Panc1 (cell line): ENCODE measurements around the gene IL36B. TPM values are rescaled to one million over a fixed set of nuclear protein-coding genes. Genes with fewer than 3 reads are reported as not detected.

Experiments used
- ATAC-seq: fragments of 200-7000 bp; cut with Tn5 transposase; 2 replicates; pipeline ENCODE4 v1.9.1; 2020; ENCODE audit warnings: mild to moderate bottlenecking, moderate library complexity
- BruUV-seq: library from RNA; stranded (reverse); fragments of 400-500 nt; replicated peaks from 2 replicates; lab custom pipeline; 2021; lab: Mats Ljungman, UMichigan
- CTCF ChIA-PET: fragments of 300-600 bp; sonication (Branson Sonifier 250); formaldehyde crosslinking; loops from one replicate; lab custom pipeline; 2022; ENCODE audit warnings: antibody characterized with exemption; lab: Charles Lee
- POLR2A ChIA-PET: fragments of 300-600 bp; sonication (Branson Sonifier 250); formaldehyde crosslinking; loops from one replicate; lab custom pipeline; 2022; ENCODE audit warnings: antibody characterized with exemption; lab: Charles Lee
- DNase-seq: peaks from one replicate; pipeline ENCODE4 v3.0.0-alpha.2; 2010; ENCODE audit warnings: low read depth, low spot score
- H3K27ac ChIP-seq: 2 replicates; pipeline ENCODE4 v1.5.1; 2011; ENCODE audit warnings: mild to moderate bottlenecking, low read length, inconsistent platforms
- H3K27me3 ChIP-seq: fragments of 200-500 bp; sonication (Bioruptor generic); 2 replicates; pipeline ENCODE4 v1.6.0; 2014; ENCODE audit warnings: low read length, inconsistent platforms; ENCODE audit not compliant: control insufficient read depth, insufficient read depth
- H3K36me3 ChIP-seq: fragments of 200-500 bp; sonication (Bioruptor generic); 2 replicates; pipeline ENCODE4 v1.5.1; 2014; ENCODE audit warnings: inconsistent platforms, mild to moderate bottlenecking, low read length, moderate library complexity; ENCODE audit not compliant: control insufficient read depth, insufficient read depth
- H3K4me1 ChIP-seq: 2 replicates; pipeline ENCODE4 v1.5.1; 2011; ENCODE audit warnings: inconsistent platforms, mild to moderate bottlenecking, low read length, moderate library complexity; ENCODE audit not compliant: control insufficient read depth, insufficient read depth
- H3K4me3 ChIP-seq, 2 experiments: 2 replicates each; pipeline ENCODE4 v1.5.1; 2011 to 2012; ENCODE audit warnings: low read depth in 2 of 2, low read length in 2 of 2, mild to moderate bottlenecking in 2 of 2, inconsistent platforms in 1 of 2, moderate library complexity in 1 of 2
- H3K9me3 ChIP-seq: fragments of 200-500 bp; sonication (Bioruptor generic); 2 replicates; pipeline ENCODE4 v1.5.1; 2014; ENCODE audit warnings: low read depth, mild to moderate bottlenecking, inconsistent platforms, low read length, moderate library complexity; ENCODE audit not compliant: control insufficient read depth, insufficient read depth
- POLR2AphosphoS5 ChIP-seq: IDR thresholded peaks from 2 replicates; pipeline ENCODE4 v1.6.1; 2012; ENCODE audit warnings: mild to moderate bottlenecking, low read depth, low read length, moderate library complexity
- SIN3A ChIP-seq: IDR thresholded peaks from 2 replicates; pipeline ENCODE4 v1.6.1; 2012; ENCODE audit warnings: low read depth, mild to moderate bottlenecking, low read length, moderate library complexity, borderline replicate concordance; ENCODE audit not compliant: insufficient read depth
- TCF7L2 ChIP-seq: IDR thresholded peaks from 2 replicates; pipeline ENCODE4 v1.6.1; 2011; ENCODE audit warnings: mild to moderate bottlenecking, low read depth, low read length, inconsistent platforms
- in situ Hi-C: cut with HindIII; loops from 2 replicates; pipeline ENCODE4 v1.10.0; 2016; ENCODE audit warnings: low sequenced_read_pairs, low pct_unique_long_range_greater_than_20kb
- intact Hi-C: fragments of 100-400 bp; cut with micrococcal nuclease; formaldehyde crosslinking; loops from one replicate; pipeline ENCODE4 v1.10.0; 2022; ENCODE audit not compliant: unreplicated experiment
- total RNA-seq: library from RNA; stranded (reverse); gene quantifications from one replicate; pipeline ENCODE4 v1.2.1, GENCODE V29; 2021; ENCODE audit not compliant: unreplicated experiment
- TF ChIP-seq, protein P1 (sequence below): fragments of 450-650 bp; IDR thresholded peaks from 2 replicates; pipeline ENCODE4 v1.5.1; 2017; ENCODE audit warnings: mild to moderate bottlenecking
- TF ChIP-seq, protein P2 (sequence below), 2 experiments: IDR thresholded peaks; 2 replicates each; pipeline ENCODE4 v1.6.1; 2011 to 2012; ENCODE audit warnings: low read depth in 2 of 2, control low read depth in 1 of 2, low read length in 1 of 2, mild to moderate bottlenecking in 1 of 2, moderate library complexity in 1 of 2; ENCODE audit not compliant: insufficient read depth in 1 of 2

Gene IL36B
- total RNA-seq, 1 experiment from 2014 or later = not detected

DNA sequence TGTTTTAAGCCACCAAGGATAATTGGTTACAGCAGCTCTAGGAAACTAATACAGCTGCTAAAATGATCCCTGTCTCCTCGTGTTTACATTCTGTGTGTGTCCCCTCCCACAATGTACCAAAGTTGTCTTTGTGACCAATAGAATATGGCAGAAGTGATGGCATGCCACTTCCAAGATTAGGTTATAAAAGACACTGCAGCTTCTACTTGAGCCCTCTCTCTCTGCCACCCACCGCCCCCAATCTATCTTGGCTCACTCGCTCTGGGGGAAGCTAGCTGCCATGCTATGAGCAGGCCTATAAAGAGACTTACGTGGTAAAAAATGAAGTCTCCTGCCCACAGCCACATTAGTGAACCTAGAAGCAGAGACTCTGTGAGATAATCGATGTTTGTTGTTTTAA is 11.6 kb upstream of the IL36B start:
- DNase-seq (no peak), ATAC-seq (no peak)
- in situ Hi-C loops (no loop called here), intact Hi-C loops (no loop called here)
- Histone ChIP-seq H3K9me3 (no peaks in the 10 kb centered on the region), H3K4me3 (no peak overlapping the region), H3K4me1 (no peaks in the 10 kb centered on the region), H3K36me3 (no peaks in the 10 kb centered on the region), H3K27me3 (peaks cover 5% of the 10 kb centered on the region; the same call in 1 of the 2 replicates), H3K27ac (no peak overlapping the region)
- ChIA-PET CTCF (no interaction called here), POLR2A (no interaction called here)
- no TSS peak for BruUV-seq
- no peak for TF ChIP-seq SIN3A
- no peak for TF ChIP-seq POLR2AphosphoS5
- TF ChIP-seq TCF7L2 = no peak
- TF ChIP-seq, protein P1, sequence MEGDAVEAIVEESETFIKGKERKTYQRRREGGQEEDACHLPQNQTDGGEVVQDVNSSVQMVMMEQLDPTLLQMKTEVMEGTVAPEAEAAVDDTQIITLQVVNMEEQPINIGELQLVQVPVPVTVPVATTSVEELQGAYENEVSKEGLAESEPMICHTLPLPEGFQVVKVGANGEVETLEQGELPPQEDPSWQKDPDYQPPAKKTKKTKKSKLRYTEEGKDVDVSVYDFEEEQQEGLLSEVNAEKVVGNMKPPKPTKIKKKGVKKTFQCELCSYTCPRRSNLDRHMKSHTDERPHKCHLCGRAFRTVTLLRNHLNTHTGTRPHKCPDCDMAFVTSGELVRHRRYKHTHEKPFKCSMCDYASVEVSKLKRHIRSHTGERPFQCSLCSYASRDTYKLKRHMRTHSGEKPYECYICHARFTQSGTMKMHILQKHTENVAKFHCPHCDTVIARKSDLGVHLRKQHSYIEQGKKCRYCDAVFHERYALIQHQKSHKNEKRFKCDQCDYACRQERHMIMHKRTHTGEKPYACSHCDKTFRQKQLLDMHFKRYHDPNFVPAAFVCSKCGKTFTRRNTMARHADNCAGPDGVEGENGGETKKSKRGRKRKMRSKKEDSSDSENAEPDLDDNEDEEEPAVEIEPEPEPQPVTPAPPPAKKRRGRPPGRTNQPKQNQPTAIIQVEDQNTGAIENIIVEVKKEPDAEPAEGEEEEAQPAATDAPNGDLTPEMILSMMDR = no peak
- TF ChIP-seq, protein P2, sequence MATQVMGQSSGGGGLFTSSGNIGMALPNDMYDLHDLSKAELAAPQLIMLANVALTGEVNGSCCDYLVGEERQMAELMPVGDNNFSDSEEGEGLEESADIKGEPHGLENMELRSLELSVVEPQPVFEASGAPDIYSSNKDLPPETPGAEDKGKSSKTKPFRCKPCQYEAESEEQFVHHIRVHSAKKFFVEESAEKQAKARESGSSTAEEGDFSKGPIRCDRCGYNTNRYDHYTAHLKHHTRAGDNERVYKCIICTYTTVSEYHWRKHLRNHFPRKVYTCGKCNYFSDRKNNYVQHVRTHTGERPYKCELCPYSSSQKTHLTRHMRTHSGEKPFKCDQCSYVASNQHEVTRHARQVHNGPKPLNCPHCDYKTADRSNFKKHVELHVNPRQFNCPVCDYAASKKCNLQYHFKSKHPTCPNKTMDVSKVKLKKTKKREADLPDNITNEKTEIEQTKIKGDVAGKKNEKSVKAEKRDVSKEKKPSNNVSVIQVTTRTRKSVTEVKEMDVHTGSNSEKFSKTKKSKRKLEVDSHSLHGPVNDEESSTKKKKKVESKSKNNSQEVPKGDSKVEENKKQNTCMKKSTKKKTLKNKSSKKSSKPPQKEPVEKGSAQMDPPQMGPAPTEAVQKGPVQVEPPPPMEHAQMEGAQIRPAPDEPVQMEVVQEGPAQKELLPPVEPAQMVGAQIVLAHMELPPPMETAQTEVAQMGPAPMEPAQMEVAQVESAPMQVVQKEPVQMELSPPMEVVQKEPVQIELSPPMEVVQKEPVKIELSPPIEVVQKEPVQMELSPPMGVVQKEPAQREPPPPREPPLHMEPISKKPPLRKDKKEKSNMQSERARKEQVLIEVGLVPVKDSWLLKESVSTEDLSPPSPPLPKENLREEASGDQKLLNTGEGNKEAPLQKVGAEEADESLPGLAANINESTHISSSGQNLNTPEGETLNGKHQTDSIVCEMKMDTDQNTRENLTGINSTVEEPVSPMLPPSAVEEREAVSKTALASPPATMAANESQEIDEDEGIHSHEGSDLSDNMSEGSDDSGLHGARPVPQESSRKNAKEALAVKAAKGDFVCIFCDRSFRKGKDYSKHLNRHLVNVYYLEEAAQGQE (IDR thresholded peaks at IDR 0.05; ENCODE audit: insufficient read depth in 1 of 2, low read depth in 2 of 2, low read length in 1 of 2) = no peak

DNA sequence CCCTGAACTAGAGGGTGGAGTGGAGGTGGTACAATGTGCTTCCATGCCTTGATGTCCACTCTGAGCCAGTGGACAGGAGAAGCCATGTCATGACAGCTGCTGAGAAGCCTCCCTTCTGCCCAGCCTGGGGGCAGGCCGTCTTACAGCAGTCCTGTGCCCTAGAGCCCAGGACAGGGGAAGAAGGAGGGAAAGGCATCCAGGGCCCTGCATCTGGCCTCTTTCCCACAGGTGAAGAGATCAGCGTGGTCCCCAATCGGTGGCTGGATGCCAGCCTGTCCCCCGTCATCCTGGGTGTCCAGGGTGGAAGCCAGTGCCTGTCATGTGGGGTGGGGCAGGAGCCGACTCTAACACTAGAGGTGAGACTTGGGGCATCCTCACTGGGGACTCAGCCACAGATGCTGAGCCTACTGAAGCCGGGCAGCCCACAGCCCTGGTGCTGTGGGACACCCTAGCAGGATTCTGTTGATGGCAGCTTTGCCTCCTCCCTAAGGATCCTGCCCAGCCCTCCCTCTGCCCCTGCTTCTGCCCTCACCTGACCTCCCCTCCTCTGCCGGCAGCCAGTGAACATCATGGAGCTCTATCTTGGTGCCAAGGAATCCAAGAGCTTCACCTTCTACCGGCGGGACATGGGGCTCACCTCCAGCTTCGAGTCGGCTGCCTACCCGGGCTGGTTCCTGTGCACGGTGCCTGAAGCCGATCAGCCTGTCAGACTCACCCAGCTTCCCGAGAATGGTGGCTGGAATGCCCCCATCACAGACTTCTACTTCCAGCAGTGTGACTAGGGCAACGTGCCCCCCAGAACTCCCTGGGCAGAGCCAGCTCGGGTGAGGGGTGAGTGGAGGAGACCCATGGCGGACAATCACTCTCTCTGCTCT is 9.5 kb upstream of the IL36B start:
- Histone ChIP-seq H3K4me3 (no peak overlapping the region), H3K9me3 (no peaks in the 10 kb centered on the region), H3K27ac (no peak overlapping the region), H3K4me1 (no peaks in the 10 kb centered on the region), H3K27me3 (no peaks in the 10 kb centered on the region), H3K36me3 (no peaks in the 10 kb centered on the region)
- no peak for ATAC-seq
- intact Hi-C loops (no loop called here), in situ Hi-C loops (no loop called here)
- no peak for DNase-seq
- TF ChIP-seq TCF7L2 (no peak), POLR2AphosphoS5 (no peak), SIN3A (no peak)
- TF ChIP-seq, protein P1 = no peak
- TF ChIP-seq, protein P2 (IDR thresholded peaks at IDR 0.05; ENCODE audit: insufficient read depth in 1 of 2, low read depth in 2 of 2, low read length in 1 of 2) = no peak
- BruUV-seq = no TSS peak
- ChIA-PET POLR2A (interaction anchor here (0.6 kb wide), 1 partner anchor 1287 kb away, joined by 4 read pairs; no protein-coding TSS in a partner anchor), CTCF (interaction anchor here (0.6 kb wide), 1 partner anchor 102 kb away, joined by 7 read pairs; no protein-coding TSS in a partner anchor)
